Transverse colon (tissue), 4 donors: Measurements from ENCODE around the gene BAHCC1.

Experiments used
- POLR2A ChIP-seq: fragments of 450-650 bp; IDR thresholded peaks from one replicate; pipeline ENCODE4 v1.6.1; 2016; ENCODE audit warnings: antibody characterized with exemption, mild to moderate bottlenecking, moderate library complexity
- POLR2AphosphoS5 ChIP-seq, 3 donors: sonication (generic); formaldehyde crosslinking; IDR thresholded peaks; one replicate each; pipeline ENCODE4 v1.6.1; 2016; ENCODE audit warnings: antibody characterized with exemption in 3 of 3
- TF ChIP-seq, protein P1 (sequence below), 5 experiments: fragments of 200-600 bp in 3 of 5; fragments of 450-650 bp in 2 of 5; sonication (generic) in 3 of 5; IDR thresholded peaks; 1 replicate in 2 of 5; 2 replicates in 3 of 5; pipeline ENCODE4 v1.5.1; 2016 to 2017; ENCODE audit warnings: antibody characterized with exemption in 5 of 5, inconsistent platforms in 3 of 5, mild to moderate bottlenecking in 2 of 5, moderate library complexity in 1 of 5

DNA sequence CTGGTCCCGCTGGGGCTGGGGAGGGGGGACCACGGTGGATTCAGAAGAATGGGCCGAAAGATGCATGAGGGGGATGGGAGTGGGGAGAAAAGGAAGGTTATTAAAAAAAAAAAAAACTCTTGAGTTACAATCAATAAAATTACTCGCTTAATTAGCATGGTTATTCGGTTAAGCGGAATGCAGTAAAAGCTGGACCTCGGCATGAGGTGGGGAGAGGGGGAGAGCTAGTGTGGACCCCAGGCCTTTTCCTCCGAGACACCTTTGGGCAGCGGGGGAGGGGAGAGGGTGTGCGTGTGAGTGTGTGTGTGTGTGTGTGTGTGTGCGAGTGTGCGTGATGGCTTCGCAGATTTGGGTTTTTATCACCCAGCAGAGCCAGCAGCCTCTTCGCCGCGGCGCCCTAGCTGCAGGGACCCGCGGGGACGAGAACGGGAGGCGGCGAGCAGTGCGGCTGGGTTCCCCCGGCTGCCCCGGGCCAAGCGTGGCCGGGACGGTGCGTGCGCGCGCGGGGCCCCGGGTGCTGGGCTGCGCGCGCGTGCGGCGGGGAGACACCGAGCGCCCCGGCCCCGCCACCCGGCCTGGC, 3.7 kb downstream of the BAHCC1 start:
- TF ChIP-seq, protein P1, sequence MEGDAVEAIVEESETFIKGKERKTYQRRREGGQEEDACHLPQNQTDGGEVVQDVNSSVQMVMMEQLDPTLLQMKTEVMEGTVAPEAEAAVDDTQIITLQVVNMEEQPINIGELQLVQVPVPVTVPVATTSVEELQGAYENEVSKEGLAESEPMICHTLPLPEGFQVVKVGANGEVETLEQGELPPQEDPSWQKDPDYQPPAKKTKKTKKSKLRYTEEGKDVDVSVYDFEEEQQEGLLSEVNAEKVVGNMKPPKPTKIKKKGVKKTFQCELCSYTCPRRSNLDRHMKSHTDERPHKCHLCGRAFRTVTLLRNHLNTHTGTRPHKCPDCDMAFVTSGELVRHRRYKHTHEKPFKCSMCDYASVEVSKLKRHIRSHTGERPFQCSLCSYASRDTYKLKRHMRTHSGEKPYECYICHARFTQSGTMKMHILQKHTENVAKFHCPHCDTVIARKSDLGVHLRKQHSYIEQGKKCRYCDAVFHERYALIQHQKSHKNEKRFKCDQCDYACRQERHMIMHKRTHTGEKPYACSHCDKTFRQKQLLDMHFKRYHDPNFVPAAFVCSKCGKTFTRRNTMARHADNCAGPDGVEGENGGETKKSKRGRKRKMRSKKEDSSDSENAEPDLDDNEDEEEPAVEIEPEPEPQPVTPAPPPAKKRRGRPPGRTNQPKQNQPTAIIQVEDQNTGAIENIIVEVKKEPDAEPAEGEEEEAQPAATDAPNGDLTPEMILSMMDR (IDR thresholded peaks at IDR 0.05), result no peak
- TF ChIP-seq POLR2A, result no peak
- no peak for TF ChIP-seq POLR2AphosphoS5 (IDR thresholded peaks at IDR 0.05)
